Umbilical cord (tissue), 2 donors: ENCODE results near the gene NXNL1. TPM values are rescaled to one million over a fixed set of nuclear protein-coding genes. Genes with fewer than 3 reads are reported as not detected.
"Not testable (repeated sequence)": the region's sequence is repeated elsewhere in the genome, so short reads cannot be mapped to it uniquely, and the experiment has no call there.

Source experiments
- DNase-seq: peaks from one replicate; pipeline ENCODE4 v3.0.0-alpha.2; 2015; ENCODE audit warnings: low spot score
- total RNA-seq: library from RNA; depleted of rRNA; stranded (reverse); fragments of >200 nt; gene quantifications from one replicate; pipeline ENCODE4 v1.2.3, GENCODE V29; 2014; ENCODE audit warnings: low replicate concordance; ENCODE audit not compliant: insufficient read depth

The NXNL1 gene, protein sequence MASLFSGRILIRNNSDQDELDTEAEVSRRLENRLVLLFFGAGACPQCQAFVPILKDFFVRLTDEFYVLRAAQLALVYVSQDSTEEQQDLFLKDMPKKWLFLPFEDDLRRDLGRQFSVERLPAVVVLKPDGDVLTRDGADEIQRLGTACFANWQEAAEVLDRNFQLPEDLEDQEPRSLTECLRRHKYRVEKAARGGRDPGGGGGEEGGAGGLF
- not detected for total RNA-seq

DNA sequence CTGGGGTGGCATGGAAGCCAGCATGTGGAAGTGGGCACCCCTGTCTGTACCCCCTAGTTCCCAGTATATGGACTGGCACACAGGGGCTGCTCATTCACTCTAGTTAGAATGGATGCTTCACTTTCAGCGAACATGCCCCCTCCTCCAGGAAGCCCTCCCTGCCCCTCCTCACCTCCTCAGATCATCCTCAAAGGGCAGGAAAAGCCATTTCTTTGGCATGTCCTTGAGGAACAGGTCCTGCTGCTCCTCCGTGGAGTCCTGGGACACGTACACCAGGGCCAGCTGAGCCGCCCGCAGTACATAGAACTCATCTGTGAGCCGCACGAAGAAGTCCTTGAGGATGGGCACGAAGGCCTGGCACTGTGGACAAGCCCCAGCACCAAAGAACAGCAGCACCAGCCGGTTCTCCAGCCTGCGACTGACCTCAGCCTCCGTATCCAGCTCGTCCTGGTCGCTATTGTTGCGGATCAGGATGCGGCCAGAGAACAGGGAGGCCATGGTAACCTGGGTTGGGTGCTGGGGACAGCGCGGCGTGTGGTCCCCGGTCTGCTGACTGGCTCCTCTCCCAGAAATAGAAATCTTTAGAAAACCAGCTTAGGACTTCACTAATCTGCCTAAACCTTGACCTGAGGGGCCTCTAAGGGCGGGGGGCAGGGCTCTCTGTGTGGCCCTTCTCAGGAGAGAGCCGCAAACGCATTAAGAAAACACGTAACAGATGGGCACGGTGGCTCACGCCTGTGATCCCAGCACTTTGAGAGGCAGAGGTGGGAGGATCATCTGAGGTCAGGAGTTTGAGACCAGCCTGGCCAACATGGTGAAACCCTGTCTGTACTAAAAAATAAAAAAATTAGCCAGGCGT lies at the start of gene NXNL1:
Gene NXNL1, minus strand, starts transcription at position 555 of the 859 bp plus-strand sequence. Its CDS starts 57 bp downstream, at position 498.
- DNase-seq, result no peak

DNA sequence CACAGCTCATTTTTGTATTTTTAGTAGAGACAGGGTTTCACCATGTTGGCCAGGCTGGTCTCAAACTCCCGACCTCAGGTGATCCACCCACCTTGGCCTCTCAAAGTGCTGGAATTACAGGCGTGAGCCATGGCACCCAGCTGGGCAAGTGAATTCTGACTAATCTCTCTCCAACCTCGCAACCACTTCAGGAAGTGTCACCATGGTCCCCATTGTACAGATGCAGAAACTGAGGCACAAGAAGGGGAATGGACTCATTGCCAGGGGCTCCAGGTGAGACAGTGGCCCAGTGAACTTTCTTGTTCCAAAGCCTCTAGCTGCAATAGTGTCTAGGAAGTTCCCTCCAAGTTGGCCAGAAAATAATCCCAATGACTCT lies 47.8 kb upstream of the NXNL1 start:
- DNase-seq, result not testable (repeated sequence)

DNA sequence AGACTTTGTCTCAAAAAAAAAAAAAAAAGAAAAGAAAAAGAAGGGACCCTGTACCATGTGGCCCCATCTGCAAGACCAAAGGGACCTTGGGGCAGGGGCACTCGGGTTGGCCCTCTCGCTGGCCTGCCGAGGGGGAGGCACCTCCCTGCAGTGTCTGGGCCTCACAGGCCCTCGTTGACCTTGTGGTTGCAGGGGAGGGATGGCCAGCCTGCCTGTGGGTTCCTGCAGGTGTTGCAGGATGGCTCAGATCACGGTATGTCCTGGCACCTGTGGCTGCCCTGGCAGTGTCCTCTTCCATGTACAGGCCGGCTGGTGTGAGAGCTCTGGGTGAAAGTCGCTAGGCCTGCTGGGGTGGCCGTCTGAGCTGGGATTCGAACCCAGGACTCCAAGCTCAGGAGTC lies 46.0 kb upstream of the NXNL1 start:
- no peak for DNase-seq

DNA sequence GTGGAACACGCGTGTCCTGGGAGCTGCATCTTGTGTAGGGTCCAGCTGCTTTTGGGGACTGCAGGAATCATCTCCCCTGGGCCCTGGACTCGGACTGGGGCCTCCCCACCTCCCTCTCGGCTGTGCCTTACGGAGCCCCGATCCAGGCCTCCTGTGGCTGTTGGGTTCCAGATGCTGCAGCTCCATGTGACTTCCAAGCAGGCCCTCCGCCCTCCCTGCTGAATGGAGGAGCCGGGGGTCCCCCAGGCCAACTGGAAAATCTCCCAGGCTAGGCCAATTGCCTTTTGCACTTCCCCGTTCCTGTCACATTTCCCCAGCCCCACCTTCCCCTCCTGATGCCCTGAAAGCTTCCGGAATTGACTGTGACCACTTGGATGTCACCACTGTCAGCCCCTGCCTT lies 44.5 kb upstream of the NXNL1 start:
- DNase-seq, result no peak

DNA sequence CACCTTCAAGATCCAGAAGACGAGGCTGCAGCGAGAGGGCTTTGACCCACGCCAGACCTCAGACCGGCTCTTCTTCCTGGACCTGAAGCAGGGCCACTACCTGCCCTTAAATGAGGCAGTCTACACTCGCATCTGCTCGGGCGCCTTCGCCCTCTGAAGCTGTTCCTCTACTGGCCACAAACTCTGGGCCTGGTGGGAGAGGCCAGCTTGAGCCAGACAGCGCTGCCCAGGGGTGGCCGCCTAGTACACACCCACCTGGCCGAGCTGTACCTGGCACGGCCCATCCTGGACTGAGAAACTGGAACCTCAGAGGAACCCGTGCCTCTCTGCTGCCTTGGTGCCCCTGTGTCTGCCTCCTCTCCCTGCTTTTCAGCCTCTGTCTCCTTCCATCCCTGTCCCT lies 43.7 kb upstream of the NXNL1 start:
- DNase-seq, result no peak

DNA sequence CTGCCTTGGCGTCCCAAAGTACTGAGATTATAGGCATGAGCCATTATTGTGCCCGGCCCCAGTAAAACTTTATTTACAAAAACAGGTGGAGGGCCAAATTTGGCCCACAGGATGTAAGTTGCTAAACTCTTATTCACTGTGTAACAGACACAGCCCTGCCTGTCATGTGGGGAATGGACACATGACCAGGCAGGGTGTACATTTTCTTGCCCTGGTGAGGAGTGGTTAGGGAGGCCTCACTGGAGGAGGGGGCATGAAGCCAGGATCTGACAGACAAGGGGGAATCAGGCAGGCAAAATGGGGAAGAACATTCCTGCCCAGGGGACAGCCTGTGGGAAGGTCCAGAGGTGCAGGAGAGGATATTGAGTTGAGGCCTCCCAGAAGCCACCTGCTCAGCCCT lies 43.3 kb upstream of the NXNL1 start:
- DNase-seq, result no peak

DNA sequence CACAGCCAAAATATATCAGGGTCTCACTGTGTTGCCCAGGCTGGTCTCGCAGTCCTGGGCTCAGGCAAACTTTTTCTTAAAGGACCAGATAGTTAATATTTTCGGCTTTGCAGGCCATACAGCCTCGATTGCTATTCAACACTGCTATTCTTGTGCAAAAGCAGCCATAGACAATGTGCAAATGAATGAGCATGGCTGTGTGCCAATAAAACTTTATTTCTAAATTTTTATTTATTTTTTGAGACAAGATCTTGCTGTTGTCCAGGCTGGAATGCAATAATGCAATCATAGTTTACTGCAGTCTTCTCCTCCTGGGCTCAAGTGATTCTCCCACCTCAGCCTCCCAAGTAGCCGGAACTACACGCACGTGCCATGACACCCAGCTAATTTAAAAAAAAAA lies 42.5 kb upstream of the NXNL1 start:
- DNase-seq, result no peak

DNA sequence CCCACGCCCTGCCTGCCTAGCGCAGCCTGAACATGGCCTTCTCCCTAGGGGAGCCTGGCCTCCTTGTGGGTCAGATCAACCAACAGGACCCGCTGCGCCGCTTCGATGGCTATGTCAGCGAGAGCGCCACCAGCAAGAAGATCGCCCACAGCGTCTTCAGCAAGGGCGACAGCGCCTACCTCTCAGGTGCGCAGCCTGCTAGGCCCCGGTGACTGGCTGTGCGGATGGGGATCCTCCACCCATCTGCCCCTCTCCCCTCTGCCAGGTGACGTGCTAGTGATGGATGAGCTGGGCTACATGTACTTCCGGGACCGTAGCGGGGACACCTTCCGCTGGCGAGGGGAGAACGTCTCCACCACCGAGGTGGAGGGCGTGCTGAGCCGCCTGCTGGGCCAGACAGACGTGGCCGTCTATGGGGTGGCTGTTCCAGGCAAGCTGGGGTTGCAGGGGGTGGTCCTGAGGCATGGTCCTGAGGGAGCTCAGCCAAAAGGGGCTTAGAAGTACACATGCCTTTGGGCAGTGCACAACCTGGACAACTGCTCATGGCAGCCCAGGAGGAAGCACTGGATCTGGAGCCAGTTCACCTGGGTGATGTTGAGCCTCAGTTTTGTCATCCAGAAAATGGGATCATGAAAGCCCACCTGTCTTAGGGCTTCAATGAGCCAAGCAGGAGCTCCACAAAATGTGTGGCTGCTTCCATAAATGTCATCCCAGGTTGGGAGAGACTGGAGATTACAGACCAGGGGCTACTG lies 39.9 kb upstream of the NXNL1 start:
- DNase-seq, result no peak

DNA sequence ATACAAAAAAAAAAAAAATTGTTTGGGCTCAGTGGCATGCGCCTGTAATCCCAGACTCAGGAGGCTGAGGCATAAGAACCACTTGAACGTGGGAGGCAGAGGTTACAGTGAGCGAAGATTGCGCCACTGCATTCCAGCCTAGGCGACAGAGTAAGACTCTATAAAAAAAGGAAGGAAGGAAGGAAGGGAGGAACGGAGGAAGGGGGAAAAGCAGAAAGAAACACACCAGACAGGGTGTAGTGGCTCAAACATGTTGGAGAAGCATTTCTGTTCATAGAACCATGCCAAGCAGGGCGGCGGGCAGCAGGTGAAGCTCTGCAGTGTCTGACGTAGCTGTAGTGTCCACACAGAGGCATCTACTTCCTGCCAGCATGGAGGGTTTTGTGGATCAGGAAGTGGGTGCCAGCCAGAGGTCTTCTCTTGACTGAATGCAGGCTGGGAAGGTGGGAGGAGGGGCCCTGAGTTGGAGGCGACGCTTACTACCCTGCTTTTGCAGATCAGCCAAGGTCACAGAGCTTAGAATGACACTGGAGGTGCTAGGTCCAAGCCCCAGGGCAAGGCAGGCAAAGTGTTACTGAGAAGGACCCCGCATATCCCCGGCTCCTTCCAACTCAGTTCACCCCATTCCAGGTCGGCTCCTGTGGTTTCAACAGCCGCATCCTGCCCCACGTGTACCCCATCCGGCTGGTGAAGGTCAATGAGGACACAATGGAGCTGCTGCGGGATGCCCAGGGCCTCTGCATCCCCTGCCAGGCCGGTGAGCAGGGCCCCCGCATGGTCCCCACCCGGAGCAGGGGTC lies 39.1 kb upstream of the NXNL1 start:
- DNase-seq, result peak; percentile 66

DNA sequence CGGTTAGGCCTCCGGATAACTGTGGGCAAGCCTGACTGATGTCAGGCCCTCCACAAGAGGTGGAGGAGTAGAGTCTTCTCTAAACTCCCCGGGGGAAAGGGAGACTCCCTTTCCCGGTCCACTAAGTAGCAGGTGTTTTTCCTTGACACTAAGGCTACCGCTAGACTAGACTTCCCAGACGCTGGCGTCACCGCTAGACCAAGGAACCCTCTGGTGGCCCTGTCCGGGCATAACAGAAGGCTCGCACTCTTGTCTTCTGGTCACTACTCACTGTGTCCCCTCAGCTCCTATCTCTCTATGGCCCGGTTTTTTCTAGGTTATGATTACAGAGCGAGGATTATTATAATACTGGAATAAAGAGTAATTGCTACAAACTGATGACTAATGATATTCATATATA lies 38.3 kb upstream of the NXNL1 start:
- not testable (repeated sequence) for DNase-seq

DNA sequence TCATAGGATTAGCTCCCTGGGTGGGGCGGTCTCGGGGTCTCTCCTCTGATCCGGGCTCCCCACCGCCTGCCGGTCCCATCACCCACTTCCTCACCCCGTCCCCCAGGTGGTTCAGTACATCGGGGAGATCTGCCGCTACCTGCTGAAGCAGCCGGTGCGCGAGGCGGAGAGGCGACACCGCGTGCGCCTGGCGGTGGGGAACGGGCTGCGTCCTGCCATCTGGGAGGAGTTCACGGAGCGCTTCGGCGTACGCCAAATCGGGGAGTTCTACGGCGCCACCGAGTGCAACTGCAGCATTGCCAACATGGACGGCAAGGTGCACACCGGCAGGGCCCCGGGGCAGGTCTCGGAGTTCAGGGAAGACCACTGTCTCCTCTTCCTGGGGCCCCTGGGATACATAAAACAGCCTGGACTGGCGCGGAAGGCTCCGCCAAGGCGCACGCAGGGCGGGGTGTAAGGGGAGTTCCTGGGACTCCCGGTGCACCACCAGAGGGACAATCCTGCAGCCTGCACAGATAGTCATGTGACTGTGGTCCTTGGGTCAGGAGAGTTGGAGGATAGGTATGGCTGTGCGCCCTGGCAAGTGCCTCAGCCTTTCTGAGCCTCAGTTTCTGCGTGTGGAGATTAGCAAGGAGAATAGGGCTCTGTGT lies 36.5 kb upstream of the NXNL1 start:
- no peak for DNase-seq

DNA sequence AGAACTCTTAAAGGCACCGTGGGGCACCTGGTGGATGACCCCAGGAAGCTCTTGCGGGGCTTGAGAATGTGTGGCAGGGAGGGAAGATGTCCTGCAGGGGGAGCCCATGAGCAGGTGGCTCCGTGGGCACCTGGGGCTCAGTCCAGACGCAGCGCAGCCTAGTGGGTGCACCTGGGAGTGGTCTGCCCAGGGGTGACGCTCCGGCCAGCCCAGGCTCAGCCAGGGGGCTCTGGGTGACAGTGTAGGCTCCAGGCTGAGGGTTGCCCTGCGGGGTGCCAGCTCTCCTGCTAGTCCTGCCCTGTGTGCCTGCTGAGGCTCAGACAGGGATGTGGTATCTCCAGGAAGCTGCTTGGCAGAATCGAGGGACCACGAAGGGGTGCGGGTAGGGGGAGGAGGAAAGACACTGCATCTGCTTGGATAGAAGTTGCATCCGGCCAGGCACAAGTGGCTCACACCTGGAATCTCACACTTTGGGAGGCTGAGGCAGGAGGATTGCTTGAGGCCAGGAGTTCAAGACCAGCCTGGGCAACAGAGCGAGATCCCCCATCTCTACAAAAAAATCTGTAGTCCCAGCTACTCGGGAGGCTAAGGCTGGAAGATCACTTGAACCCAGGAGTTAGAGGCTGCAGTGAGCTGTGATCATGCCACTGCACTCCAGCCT lies 35.7 kb upstream of the NXNL1 start:
- DNase-seq, result peak; percentile 33

DNA sequence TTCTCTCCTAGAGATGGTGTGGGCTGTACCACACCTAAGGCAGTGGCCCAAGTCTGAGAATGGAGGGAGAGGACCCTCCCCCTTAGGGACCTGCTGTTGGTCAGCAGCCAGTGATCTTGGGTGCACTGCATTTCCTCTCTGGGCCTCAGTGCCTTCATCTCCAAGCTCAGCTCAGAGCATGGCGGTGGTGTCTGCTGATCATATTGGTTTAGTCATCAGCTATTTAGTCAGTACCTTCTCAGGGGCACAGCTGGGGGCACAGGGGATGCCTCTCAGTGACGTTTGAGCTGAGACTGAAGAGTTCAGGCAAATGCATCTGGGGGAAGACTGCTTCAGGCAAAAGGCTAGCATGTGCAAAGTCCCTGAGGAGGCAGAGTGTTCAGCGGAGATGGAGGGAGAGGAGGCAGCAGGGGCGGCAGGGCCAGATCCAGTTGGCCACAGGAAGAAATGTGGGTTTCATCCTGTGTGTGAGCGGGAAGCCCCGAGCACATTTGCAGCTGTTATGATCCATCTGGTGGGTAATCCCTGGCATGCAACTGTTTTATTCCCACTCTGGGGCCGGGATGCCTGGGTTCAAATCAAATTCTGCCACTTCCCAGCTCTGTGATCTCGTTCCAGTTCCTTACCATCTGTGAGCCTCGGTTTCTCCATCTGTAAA lies 35.0 kb upstream of the NXNL1 start:
- no peak for DNase-seq

DNA sequence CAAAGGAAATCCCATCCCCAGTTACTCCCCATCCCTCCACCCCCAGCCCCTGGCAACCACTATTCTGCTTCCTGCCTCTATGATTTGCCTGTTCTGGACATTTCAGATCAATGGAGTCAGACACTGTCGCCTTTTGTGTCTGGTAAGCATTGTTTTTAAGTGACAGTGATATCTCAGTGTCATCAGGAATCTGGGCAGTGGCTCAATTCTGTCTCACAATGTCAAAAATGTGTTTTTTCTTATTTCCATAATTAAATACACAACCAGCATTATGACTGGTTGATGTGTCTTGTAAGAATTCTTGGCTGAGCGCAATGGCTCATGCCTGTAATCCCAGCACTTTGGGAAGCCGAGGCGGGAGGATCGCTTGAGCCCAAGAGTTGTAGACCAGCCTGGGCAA lies 30.6 kb upstream of the NXNL1 start:
- DNase-seq, result no peak

DNA sequence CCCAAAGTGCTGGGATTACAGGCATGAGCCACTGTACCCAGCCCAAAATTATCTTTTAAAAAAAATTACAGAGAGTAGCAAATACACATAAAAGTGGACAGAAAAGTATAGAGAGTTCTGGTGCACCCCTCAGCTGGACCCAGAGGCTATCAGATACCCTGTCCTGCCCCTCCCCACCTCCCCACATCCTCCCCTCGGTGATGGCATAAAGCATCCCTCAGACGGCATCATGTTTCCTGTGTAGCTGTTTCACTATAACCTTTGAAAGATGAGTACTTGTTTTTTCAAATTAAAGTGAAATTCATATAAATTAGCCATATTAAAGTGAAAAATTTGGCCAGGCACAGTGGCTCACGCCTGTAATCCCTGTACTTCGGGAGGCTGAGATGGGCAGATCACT lies 29.7 kb upstream of the NXNL1 start:
- DNase-seq, result no peak

DNA sequence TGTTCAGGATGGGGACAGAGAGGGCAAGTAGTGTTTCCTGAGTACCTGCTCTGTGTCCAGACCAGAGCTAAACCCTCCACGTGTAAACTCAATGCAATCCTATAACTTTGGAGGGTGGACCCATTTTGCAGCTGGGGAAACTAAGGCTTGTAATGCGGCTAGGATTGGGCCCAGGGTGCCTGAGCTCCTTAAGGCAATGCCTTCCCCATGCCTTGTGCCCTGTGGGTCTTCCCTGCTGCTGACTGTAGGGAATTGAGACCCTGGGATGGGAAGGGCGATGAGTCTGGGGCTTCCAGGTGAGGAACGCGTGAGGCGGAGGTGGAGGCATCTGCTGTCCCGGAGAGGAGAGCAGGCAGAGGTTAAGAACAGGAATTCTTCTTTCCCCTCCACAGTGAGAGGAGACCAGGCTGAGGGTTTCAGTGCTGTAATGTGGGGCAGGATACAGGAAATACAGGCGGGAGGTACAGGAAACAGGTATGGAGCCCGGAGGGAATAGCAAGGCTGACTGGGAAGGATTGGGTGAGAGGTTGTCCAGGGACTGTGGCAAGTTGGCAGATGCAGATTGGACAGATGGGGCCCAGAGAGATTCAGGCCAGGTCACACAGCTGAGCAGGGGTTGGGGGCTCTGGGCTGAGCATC lies 28.8 kb upstream of the NXNL1 start:
- DNase-seq, result no peak

DNA sequence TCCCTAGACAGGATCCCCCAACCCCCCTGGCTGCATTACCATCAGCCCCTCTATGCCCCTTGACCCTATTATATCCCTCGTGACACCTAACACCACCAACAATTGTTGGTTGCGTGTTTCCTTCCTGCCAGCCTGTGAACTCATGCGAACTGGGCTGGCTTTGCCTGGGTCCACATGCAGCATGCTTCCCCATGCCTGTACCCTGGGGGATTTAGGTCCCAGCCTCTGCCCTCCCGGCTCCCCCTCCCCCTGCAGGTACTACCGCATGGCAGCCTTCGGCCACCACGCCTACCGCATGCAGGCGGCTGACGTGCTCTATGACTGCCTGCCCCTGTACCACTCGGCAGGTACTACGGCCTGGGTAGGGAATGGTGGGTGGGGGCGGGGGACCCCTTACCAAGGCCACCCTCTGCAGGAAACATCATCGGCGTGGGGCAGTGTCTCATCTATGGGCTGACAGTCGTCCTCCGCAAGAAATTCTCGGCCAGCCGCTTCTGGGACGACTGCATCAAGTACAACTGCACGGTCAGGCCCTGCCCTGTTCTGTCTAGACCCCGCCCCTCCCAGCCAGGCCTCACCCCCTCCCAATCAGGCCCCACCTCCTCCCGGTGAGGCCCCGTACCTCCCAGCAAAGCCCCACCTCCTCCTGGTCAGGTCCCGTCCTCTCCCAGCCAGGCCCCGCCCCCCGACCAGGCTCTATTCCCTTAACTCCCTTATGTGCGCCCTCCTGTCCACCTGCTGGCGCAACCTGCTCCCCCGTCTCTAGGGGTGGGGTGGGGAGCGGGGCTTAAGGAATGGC lies 28.1 kb upstream of the NXNL1 start:
- peak; percentile 66 for DNase-seq

DNA sequence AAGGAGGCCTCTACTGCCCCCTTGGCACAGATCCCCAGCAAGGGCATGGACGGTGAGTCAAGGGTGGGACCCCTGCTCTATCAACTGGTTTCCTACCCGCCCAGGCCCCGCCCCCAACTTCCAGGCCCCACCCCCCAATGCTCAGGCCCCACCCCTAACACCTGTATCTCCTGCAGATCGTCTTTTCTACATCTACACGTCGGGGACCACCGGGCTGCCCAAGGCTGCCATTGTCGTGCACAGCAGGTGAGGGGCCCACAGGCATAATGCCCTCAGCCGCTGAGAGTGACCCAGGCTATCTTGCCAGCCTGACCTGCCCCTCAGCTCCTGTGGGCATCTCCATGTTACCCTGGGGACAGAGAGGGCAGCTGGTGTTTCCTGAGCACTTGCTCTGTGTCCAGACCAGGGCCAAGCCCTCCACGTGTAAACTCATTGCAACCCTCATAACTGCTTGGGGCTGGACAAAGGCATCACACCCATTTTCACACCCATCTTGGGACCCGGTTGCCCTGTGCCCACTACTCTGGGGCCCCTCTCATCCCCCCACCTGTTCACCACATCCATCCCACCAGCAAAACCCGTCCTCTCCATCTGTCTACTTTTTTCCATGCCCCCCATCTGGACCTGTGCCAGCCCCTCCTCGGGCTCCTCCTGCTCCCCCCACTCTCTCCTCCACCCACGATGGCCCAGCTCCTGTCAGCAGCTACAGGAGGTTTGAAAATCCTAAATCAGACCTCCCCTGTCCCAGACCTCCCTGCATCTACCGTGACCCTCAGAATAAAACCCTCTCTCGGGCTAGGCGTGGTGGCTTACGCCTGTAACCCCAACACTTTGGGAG lies 26.8 kb upstream of the NXNL1 start:
- no peak for DNase-seq
